PC-9 (cell line): Measurements from ENCODE around the gene LRP8.

Source experiments
- EZH2 ChIP-seq: fragments of 200-600 bp; sonication (generic); IDR thresholded peaks from 2 replicates; pipeline ENCODE4 v1.8.0; 2017; ENCODE audit warnings: antibody characterized with exemption, low read depth
- TF ChIP-seq, protein P1 (sequence below): fragments of 200-600 bp; sonication (generic); conservative IDR thresholded peaks from 2 replicates; pipeline ENCODE4 v1.6.1; 2017; ENCODE audit warnings: mixed run types, antibody characterized with exemption, mild to moderate bottlenecking, moderate library complexity

DNA sequence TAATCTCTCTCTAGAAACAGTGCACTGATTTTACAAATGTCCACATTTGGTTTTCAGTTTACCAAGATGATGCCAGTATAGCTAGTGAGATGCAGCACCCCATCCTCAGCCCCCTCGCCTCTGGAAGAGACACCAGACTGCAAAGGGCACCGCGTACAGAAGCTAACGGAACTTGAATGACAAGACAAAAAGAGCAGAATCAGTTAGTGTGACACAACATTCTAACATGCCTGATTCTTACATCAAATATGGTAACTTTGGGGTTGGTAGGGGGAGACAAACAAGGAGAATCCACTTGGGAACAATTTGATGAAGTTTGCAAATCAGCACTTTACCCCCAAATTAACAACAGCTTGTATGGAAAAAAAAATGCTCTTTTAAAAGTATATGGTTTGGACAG is 85.5 kb downstream of the LRP8 start:
- TF ChIP-seq, protein P1, sequence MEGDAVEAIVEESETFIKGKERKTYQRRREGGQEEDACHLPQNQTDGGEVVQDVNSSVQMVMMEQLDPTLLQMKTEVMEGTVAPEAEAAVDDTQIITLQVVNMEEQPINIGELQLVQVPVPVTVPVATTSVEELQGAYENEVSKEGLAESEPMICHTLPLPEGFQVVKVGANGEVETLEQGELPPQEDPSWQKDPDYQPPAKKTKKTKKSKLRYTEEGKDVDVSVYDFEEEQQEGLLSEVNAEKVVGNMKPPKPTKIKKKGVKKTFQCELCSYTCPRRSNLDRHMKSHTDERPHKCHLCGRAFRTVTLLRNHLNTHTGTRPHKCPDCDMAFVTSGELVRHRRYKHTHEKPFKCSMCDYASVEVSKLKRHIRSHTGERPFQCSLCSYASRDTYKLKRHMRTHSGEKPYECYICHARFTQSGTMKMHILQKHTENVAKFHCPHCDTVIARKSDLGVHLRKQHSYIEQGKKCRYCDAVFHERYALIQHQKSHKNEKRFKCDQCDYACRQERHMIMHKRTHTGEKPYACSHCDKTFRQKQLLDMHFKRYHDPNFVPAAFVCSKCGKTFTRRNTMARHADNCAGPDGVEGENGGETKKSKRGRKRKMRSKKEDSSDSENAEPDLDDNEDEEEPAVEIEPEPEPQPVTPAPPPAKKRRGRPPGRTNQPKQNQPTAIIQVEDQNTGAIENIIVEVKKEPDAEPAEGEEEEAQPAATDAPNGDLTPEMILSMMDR: no peak
- no peak for TF ChIP-seq EZH2
